B cell (primary cell): ENCODE data around the gene CPSF4L. TPM values are rescaled to one million over a fixed set of nuclear protein-coding genes. Genes with fewer than 3 reads are reported as not detected.

ENCODE experiments used
- ATAC-seq: fragments of 200-7000 bp; cut with Tn5 transposase; one replicate; pipeline ENCODE4 v1.10.0; 2021; ENCODE audit warnings: low read depth, mild to moderate bottlenecking, moderate number of reproducible peaks, moderate library complexity
- CTCF ChIA-PET: fragments of 350-600 bp; sonication (Branson Sonifier 250); formaldehyde crosslinking; loops from one replicate; lab custom pipeline; 2021; ENCODE audit warnings: antibody characterized with exemption, inconsistent platforms; lab: Charles Lee
- POLR2A ChIA-PET: fragments of 350-600 bp; sonication (Branson Sonifier 250); formaldehyde crosslinking; loops from one replicate; lab custom pipeline; 2021; ENCODE audit warnings: antibody characterized with exemption; lab: Charles Lee
- DNase-seq: peaks from one replicate; pipeline ENCODE4 v3.0.0; 2013
- H2AFZ ChIP-seq: 2 replicates; pipeline ENCODE4 v1.6.1; 2012; ENCODE audit warnings: mild to moderate bottlenecking, low read depth, low read length; ENCODE audit not compliant: insufficient read depth, poor library complexity, severe bottlenecking
- H3K27ac ChIP-seq, 2 donors: 1 replicate in 1 of 2; 2 replicates in 1 of 2; pipeline ENCODE4 v1.5.1; 2012 to 2013; ENCODE audit warnings: low read length in 2 of 2, mild to moderate bottlenecking in 2 of 2, moderate library complexity in 1 of 2
- H3K27me3 ChIP-seq, 4 experiments: fragments of 200-600 bp in 1 of 4; sonication (generic) in 1 of 4; replicated peaks in 1 of 4; 1 replicate in 2 of 4; 2 replicates in 2 of 4; pipeline versions ENCODE4 v1.6.1 to v1.7.0; 2013 to 2016; ENCODE audit warnings: low read length in 3 of 4, mild to moderate bottlenecking in 2 of 4, mixed read lengths in 1 of 4, moderate library complexity in 1 of 4; ENCODE audit not compliant: insufficient read depth in 4 of 4, control insufficient read depth in 3 of 4; ENCODE audit errors: control extremely low read depth in 1 of 4
- H3K36me3 ChIP-seq, 2 experiments: replicated peaks in 1 of 2; 1 replicate in 1 of 2; 2 replicates in 1 of 2; pipeline versions ENCODE4 v1.6.1 to v1.7.1; 2013; ENCODE audit warnings: low read length in 1 of 2; ENCODE audit not compliant: insufficient read depth in 2 of 2, control insufficient read depth in 1 of 2; ENCODE audit errors: control extremely low read depth in 1 of 2, extremely low read depth in 1 of 2
- H3K4me1 ChIP-seq, 2 donors: fragments of 200-600 bp in 1 of 2; sonication (generic) in 1 of 2; 1 replicate in 1 of 2; 2 replicates in 1 of 2; pipeline versions ENCODE4 v1.5.1 to v1.6.1; 2013 to 2017; ENCODE audit warnings: low read length in 2 of 2; ENCODE audit not compliant: control insufficient read depth in 2 of 2, insufficient read depth in 2 of 2
- H3K4me2 ChIP-seq: replicated peaks from 2 replicates; pipeline ENCODE3; 2012; ENCODE audit warnings: mild to moderate bottlenecking, low read depth, low read length; ENCODE audit not compliant: poor library complexity, severe bottlenecking
- H3K4me3 ChIP-seq, 5 experiments: fragments of 200-600 bp in 1 of 5; sonication (generic) in 1 of 5; 1 replicate in 3 of 5; 2 replicates in 2 of 5; pipeline versions ENCODE4 v1.5.1 to v1.7.0; 2011 to 2016; ENCODE audit warnings: low read length in 4 of 5, mild to moderate bottlenecking in 4 of 5, low read depth in 2 of 5, control low read depth in 1 of 5, moderate library complexity in 1 of 5; ENCODE audit not compliant: insufficient read depth in 1 of 5; ENCODE audit errors: control extremely low read depth in 1 of 5, extremely low read depth in 1 of 5
- H3K79me2 ChIP-seq: fragments of 200-600 bp; sonication (generic); one replicate; pipeline ENCODE4 v1.6.0; 2016; ENCODE audit warnings: low read length; ENCODE audit not compliant: control insufficient read depth, insufficient read depth
- H3K9ac ChIP-seq: fragments of 200-600 bp; sonication (generic); 2 replicates; pipeline ENCODE4 v1.6.1; 2017; ENCODE audit warnings: mild to moderate bottlenecking, low read length, moderate library complexity
- H3K9me3 ChIP-seq, 3 donors: one replicate each; pipeline versions ENCODE4 v1.6.1 to v1.7.1; 2013; ENCODE audit warnings: low read length in 2 of 3; ENCODE audit not compliant: control insufficient read depth in 2 of 3, insufficient read depth in 1 of 3; ENCODE audit errors: control extremely low read depth in 1 of 3
- H4K20me1 ChIP-seq: 2 replicates; pipeline ENCODE4 v1.6.0; 2012; ENCODE audit warnings: mild to moderate bottlenecking, low read length; ENCODE audit not compliant: insufficient read depth, control insufficient read depth, poor library complexity, severe bottlenecking
- H3K27ac Mint-ChIP-seq: one replicate; pipeline ENCODE4 v1.8.0; 2021; ENCODE audit warnings: mixed read lengths
- H3K27me3 Mint-ChIP-seq: one replicate; pipeline ENCODE4 v1.8.0; 2021; ENCODE audit warnings: mixed read lengths
- H3K4me1 Mint-ChIP-seq: one replicate; pipeline ENCODE4 v1.8.0; 2021; ENCODE audit warnings: mixed read lengths
- H3K4me3 Mint-ChIP-seq: one replicate; pipeline ENCODE4 v1.8.0; 2021; ENCODE audit warnings: mixed read lengths
- H3K9me3 Mint-ChIP-seq: one replicate; pipeline ENCODE4 v1.8.0; 2022; ENCODE audit warnings: mixed read lengths; ENCODE audit not compliant: insufficient read depth
- EZH2 ChIP-seq: IDR thresholded peaks from 2 replicates; pipeline ENCODE4 v1.6.1; 2012; ENCODE audit warnings: borderline replicate concordance, low read depth, mild to moderate bottlenecking, moderate library complexity, low read length; ENCODE audit not compliant: insufficient read depth, poor library complexity, severe bottlenecking
- WGBS: methylation state at CpG from one replicate; pipeline ENCODE4 v1.1.5; 2013; ENCODE audit warnings: missing lambda C conversion rate; ENCODE audit not compliant: insufficient coverage; 5-methylcytosine and 5-hydroxymethylcytosine counted together
- intact Hi-C: fragments of 100-400 bp; cut with micrococcal nuclease; formaldehyde crosslinking; loops from one replicate; pipeline ENCODE4 v1.10.0; 2022
- polyA plus RNA-seq: library from polyadenylated mRNA; depleted of rRNA; stranded (reverse); fragments of >200 nt; gene quantifications from 2 replicates; pipeline ENCODE4 v1.2.3, GENCODE V29; 2012
- total RNA-seq, 2 donors: library from RNA; stranded (reverse); fragments of 120-200 nt in 1 of 2; gene quantifications; 1 replicate in 1 of 2; 2 replicates in 1 of 2; pipeline versions ENCODE4 v1.2.3 to v1.2.4, GENCODE V29; 2013 to 2022
- TF ChIP-seq, protein P1 (sequence below): fragments of 200-600 bp; IDR thresholded peaks from one replicate; pipeline ENCODE4 v1.8.0; 2022; ENCODE audit warnings: antibody characterized with exemption, mild to moderate bottlenecking

Gene CPSF4L
- total and polyA plus RNA-seq, 2 donors (not counting 1 experiment from before 2014, with no cell fraction given), result not detected

- H3K4me3 Mint-ChIP-seq, result no peak overlapping the region
- H3K79me2 ChIP-seq, result peaks cover 58% of the 10 kb centered on the region
- POLR2A ChIA-PET, result interaction anchor here (1.0 kb wide), 1 partner anchor 15 kb away, joined by 3 read pairs; no protein-coding TSS in a partner anchor
Observed at GRCh38 chr17:73234736-73235135, 26.9 kb downstream of the CPSF4L start.

DNA sequence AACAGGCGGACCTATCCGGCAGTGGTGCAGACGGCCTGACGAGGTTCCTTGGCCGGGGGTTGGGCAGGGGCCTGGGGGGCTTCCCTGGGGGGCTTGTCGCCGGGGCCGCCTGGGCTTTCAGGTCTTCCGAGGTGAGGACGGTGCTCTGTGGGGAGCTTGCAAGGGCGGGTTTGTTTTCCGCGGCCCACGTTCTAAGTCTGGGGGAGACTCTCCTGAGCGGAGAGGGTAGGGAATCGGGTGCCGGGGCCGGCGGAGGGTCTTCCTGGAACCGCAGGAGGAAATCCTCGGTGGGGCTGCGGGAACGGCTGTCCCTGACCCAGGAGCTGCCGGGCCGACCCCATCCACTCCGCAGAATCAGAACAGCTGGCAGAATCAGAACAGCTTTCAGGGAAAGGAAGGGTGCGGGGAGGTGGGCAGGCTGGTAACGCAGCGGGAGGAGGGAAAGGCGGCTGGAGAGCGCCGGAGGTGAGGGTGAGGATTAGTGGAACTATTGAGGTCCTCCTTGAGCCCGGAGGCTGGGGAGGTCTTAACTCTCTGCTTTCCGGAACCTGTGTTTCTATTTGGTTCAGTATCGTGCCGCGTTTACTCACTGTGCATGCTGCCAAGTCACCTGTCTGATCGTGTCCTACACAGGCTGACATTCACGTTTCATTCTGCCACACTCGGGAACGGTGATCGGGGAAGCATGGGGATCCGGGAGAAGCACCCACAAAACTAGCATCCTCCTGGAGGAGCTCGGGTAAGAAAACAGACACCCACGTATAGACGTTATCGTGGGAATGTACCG, 28.9 kb downstream of the CPSF4L start:
- no peaks in the 10 kb centered on the region for H3K27me3 Mint-ChIP-seq
- peaks cover 52% of the 10 kb centered on the region for H3K4me1 Mint-ChIP-seq
- DNase-seq (no peak), ATAC-seq (peak; percentile 50)
- POLR2A ChIA-PET, result interaction anchor here (1.6 kb wide), 1 partner anchor 39 kb away, joined by 4 read pairs; the partner anchor contains the start of gene COG1
- WGBS, result 1% methylated on average over 45 of the region's 48 CpGs
- H3K9me3 Mint-ChIP-seq, result no peaks in the 10 kb centered on the region
- intact Hi-C loops, result loop anchor here (1.0 kb wide), 2 partner anchors 39 to 79 kb away; partner anchors contain the start of gene COG1
- TF ChIP-seq, protein P1, sequence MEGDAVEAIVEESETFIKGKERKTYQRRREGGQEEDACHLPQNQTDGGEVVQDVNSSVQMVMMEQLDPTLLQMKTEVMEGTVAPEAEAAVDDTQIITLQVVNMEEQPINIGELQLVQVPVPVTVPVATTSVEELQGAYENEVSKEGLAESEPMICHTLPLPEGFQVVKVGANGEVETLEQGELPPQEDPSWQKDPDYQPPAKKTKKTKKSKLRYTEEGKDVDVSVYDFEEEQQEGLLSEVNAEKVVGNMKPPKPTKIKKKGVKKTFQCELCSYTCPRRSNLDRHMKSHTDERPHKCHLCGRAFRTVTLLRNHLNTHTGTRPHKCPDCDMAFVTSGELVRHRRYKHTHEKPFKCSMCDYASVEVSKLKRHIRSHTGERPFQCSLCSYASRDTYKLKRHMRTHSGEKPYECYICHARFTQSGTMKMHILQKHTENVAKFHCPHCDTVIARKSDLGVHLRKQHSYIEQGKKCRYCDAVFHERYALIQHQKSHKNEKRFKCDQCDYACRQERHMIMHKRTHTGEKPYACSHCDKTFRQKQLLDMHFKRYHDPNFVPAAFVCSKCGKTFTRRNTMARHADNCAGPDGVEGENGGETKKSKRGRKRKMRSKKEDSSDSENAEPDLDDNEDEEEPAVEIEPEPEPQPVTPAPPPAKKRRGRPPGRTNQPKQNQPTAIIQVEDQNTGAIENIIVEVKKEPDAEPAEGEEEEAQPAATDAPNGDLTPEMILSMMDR, result no peak
- TF ChIP-seq EZH2, result no peak
- H3K27ac ChIP-seq, result peak overlapping the region; percentile 46 to 83
- H3K4me2 ChIP-seq, result peak overlapping the region; percentile 88
- peak overlapping the region; percentile 97 for H2AFZ ChIP-seq
- peaks cover 15 to 22% of the 10 kb centered on the region in 2 donors for H3K4me1 ChIP-seq
- no peaks in the 10 kb centered on the region for H4K20me1 ChIP-seq
- peaks cover 69% of the 10 kb centered on the region for H3K79me2 ChIP-seq
- H3K27me3 ChIP-seq, result no peaks in the 10 kb centered on the region
- peak overlapping the region; percentile 81 to 96 (median 87) for H3K4me3 ChIP-seq
- CTCF ChIA-PET, result interaction anchor here (0.6 to 3.0 kb wide), 7 partner anchors 12 to 505 kb away, joined by 3 to 13 read pairs (median 7); partner anchors contain the start of gene COG1
- peak overlapping the region; percentile 98 for H3K4me3 Mint-ChIP-seq
- peak overlapping the region; percentile 98 for H3K27ac Mint-ChIP-seq
- peak overlapping the region; percentile 93 for H3K9ac ChIP-seq
- H3K36me3 ChIP-seq, result peaks cover 3 to 21% of the 10 kb centered on the region in 2 experiments
- H3K9me3 ChIP-seq, result no peaks in the 10 kb centered on the region

More at GRCh38 chr17:73234736-73235135, 26.9 kb downstream of the CPSF4L start:
- Mint-ChIP-seq H3K9me3 (no peaks in the 10 kb centered on the region), H3K27me3 (no peaks in the 10 kb centered on the region), H3K27ac (no peak overlapping the region), H3K4me1 (peaks cover 50% of the 10 kb centered on the region)
- WGBS, result 100% methylated on average over 2 of the region's 10 CpGs
- H3K4me2 ChIP-seq, result no peak overlapping the region
- no peaks in the 10 kb centered on the region for H4K20me1 ChIP-seq
- H3K9ac ChIP-seq, result no peak overlapping the region
- no peak for DNase-seq
- no peak for TF ChIP-seq EZH2
- ATAC-seq, result no peak
- H3K4me3 ChIP-seq, result no peak overlapping the region
- H3K27ac ChIP-seq, result no peak overlapping the region
- intact Hi-C loops, result no loop called here
- H3K27me3 ChIP-seq, result no peaks in the 10 kb centered on the region
- no peaks in the 10 kb centered on the region for H3K9me3 ChIP-seq
- no peak overlapping the region for H2AFZ ChIP-seq
- CTCF ChIA-PET, result no interaction called here
- peaks cover 16 to 21% of the 10 kb centered on the region in 2 donors for H3K4me1 ChIP-seq
- peaks cover 3 to 21% of the 10 kb centered on the region in 2 experiments for H3K36me3 ChIP-seq
